NCI-H1092 treated with DMSO at 0.1 percent for 48 hours (cell line): ENCODE results near the gene USP11.

Experiments used
- DNase-seq: peaks from one replicate; lab custom pipeline; 2025; lab: John Stamatoyannopoulos, UW

Gene USP11

GRCh38 chrX:47204970-47205369, 27.8 kb upstream of the USP11 start:
- DNase-seq: no peak

GRCh38 chrX:47206316-47206715, 26.5 kb upstream of the USP11 start:
- no peak for DNase-seq

DNA sequence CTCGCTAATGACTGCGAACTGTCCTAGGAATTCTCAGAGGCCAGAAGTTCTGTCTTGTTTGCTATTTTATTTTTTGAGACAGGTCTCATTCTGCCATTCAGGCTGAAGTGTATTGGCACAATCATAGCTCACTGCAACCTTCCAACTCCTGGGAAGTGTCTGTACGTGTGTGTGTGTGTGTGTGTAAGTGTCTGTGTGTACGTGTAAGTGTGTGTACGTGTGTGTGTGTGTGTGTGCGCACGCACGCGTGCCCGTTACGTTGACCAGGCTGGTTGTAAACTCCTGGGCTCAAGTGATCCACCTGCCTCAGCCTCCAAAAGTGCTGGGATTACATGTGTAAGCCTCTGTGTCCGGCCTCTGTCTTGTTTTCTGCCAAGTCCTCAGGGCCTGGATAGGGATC, 24.7 kb upstream of the USP11 start:
- no peak for DNase-seq

DNA sequence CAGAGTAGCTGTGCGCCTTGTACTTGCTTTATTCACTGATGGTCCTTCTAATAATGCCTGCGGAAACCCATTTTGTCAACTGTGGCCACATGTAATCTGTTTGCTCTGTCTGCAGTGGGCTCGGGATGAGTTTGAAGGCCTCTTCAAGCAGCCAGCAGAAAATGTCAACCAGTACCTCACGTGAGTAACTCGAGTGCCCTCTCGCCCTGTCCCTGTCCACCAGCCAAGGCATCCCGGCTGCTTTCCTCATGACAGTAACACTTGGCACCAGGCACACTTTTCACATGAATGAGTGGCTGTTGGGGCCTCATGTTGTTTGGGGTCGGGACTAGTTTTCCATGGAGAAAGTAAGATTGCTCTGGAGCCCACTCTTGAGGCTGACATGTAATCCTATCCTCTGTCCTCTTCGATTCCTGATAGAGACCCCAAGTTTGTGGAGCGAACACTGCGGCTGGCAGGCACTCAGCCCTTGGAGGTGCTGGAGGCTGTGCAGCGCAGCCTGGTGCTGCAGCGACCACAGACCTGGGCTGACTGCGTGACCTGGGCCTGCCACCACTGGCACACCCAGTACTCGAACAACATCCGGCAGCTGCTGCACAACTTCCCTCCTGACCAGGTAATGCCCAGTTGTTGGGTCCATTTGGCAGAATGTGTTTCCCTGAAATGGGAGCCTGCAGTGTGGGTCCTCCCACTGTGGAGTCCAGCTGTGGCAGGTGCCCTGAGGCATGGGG, 23.1 kb upstream of the USP11 start:
- DNase-seq: no peak

- no peak for DNase-seq
Measured at GRCh38 chrX:47210661-47211425, 22.0 kb upstream of the USP11 start.

- DNase-seq: no peak
Measured at GRCh38 chrX:47212381-47213293, 20.2 kb upstream of the USP11 start.

DNA sequence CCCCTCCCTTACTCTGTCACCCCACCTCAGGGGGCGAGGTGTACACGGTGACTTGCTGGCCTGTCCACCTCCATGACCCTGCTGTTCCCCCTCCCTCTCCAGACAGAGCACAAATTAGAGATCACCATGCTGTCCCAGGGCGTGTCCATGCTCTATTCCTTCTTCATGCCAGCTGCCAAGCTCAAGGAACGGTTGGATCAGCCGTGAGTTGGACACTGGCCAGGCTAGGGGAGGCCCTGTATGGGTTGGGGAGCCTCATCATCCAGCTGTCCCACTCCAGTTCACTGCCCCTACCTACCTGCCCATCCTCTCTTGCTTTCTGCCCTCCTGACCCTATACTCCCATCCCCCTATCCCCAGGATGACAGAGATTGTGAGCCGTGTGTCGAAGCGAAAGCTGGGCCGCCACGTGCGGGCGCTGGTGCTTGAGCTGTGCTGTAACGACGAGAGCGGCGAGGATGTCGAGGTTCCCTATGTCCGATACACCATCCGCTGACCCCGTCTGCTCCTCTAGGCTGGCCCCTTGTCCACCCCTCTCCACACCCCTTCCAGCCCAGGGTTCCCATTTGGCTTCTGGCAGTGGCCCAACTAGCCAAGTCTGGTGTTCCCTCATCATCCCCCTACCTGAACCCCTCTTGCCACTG, 18.3 kb upstream of the USP11 start:
- no peak for DNase-seq

DNA sequence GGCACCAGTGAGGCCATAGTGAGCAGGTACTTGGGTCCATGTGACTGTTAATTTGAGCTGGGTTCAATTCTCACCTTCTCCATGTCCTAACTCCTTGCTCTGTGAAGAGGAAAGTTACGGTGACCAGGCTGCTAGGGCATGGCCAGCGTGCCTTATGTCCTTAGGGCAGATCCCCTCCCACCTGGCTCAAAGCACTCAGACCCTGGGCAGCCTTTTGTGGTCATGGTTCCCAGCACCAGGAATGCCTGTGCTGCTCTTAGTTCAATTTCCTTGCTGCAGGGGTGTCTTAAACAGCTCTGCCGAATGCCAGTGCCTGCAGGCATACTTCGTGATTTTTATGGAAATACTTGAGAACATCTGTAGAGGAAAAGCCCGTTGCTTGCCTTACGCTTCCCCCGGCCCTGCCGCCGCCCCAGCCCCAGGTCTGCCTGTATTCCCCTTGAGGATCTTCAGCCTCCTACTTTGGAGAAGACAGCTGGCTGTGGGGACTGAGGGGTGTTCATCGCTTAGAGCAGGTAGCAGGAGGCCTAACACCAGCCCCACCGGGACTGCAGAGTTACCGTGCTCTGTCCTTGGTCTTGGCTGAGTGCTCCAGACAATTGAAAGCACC, 17.4 kb upstream of the USP11 start:
- DNase-seq: no peak

DNA sequence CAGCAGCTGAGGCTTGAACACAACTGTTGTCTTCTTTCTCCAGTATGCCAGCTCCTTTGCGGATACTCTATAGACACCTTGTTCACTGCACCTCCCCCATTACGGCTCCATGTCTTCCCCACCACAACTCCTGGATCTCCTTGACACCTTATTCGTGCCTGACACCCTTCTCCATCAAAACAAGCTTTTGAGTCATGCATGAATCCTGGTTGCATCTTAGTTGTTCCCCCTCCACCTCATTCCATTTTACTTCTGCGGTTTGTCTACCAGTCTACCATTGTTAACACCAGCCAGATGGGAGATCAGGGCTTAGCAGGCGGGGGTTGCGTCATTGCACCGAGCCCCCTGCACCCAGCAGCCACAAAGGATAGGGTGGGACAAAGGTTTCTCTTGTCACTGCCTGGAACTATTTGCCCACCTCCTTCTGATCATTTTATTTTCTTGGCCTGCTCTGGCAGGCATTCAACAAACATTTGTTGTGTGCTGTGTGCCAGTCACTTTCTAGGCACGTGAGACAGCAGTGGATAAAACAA, 16.4 kb upstream of the USP11 start:
- no peak for DNase-seq

DNA sequence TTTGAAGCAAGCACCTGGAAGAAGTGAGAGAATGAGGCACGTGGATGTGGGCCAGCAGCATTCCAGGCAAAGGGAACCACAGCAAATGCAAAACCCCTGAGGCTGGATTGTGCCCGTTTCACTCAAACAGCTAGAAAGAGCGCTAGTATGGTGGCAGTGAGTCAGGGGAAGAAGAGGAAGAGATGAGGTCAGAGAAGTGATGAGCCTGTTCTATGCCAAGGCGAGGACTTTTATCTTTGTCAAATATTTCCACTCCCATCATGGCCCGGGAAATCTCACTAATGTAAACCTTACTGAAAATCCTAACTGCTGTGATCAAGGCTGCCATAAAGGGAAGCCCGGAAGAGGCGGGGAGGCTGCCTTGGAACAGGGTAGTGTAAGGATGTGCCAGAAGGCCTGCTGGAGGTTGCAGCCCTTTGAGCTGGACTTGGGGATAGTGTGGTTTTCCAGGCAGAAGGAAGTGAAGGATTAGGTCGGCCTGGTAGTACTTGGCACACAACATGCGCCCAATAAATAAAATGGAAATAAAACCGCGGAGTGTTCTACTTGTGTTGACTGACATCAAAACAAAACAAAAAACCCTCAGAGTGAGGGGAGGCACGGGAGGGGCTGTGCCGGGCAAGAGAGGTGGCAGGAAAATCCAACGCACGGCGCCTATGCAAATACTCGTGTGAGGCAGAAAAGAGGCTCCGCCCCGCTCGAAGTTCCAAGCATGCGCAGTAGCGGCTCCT, 15.5 kb upstream of the USP11 start:
- DNase-seq: peak; percentile 68

DNA sequence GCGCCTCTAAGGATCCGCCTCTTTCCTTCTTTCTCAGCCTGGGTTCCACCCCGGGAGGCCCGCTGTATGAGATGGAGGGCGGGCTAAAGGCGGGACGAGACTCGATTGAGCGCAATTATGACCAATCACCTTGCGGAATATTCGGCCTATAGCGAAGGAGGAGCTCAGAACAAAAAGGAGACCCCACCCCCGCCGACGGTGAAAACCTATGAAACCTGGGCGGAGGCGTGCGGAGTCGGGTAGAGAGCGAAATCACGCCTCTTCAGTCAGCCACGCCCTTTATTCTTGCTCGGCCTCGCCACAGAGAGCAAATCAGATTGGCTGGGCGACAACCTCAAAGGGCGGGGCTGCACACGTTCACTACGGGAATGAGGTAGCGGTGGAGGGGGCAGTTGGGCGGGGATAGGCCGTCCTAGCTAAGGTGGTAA, 14.9 kb upstream of the USP11 start:
- DNase-seq: peak; percentile 99

- DNase-seq: peak; percentile 96
Measured at GRCh38 chrX:47218280-47218919, 14.4 kb upstream of the USP11 start, which contains the start of gene CDK16. Gene CDK16 (plus strand): TSS chrX:47218681. CDS start chrX:47223558, 4,877 bp downstream.

- DNase-seq: no peak
Measured at GRCh38 chrX:47218920-47219815, 13.6 kb upstream of the USP11 start.

- no peak for DNase-seq
Measured at GRCh38 chrX:47221756-47222155, 11.1 kb upstream of the USP11 start.

- no peak for DNase-seq
Measured at GRCh38 chrX:47222751-47223350, 10.0 kb upstream of the USP11 start.

GRCh38 chrX:47223476-47224250, 9.1 kb upstream of the USP11 start:
- no peak for DNase-seq

GRCh38 chrX:47224266-47224895, 8.4 kb upstream of the USP11 start:
- no peak for DNase-seq
